Measurements from ENCODE around the gene EPHB3. TPM values are rescaled to one million over a fixed set of nuclear protein-coding genes. Genes with fewer than 3 reads are reported as not detected.

The EPHB3 gene
- total and polyA plus RNA-seq, 10 of the 15 experiments (the other 5 are each of a cell fraction or from before 2014, with no cell fraction given) = 0.09 TPM; not detected in 9

- H3K79me2 ChIP-seq (ENCODE audit: control insufficient read depth, insufficient read depth, low read length) = no peaks in the 10 kb centered on the region
- H3K9ac ChIP-seq (ENCODE audit: control insufficient read depth, insufficient read depth, low read length) = no peak overlapping the region
- in situ Hi-C loops (cut with MboI) = no loop called here
- no peak overlapping the region for H3K4me2 ChIP-seq (ENCODE audit: control insufficient read depth, insufficient read depth)
- POLR2A ChIA-PET = no interaction called here
- no peak for ATAC-seq
- no peaks in the 10 kb centered on the region for H4K20me1 ChIP-seq (ENCODE audit: control insufficient read depth, insufficient read depth)
- WGBS (ENCODE audit: insufficient coverage, insufficient replicate concordance, low lambda C conversion rate, missing lambda C conversion rate) = 22% methylated on average over 14 of the region's 14 CpGs
- SMC1A ChIA-PET (ENCODE audit: uncharacterized antibody, unreplicated experiment) = interaction anchor here (1.1 kb wide), 1 partner anchor 644 kb away, joined by 3 read pairs; no protein-coding TSS in a partner anchor
- CTCF ChIA-PET = interaction anchor here (1.9 to 4.9 kb wide), 3 partner anchors 8 to 167 kb away, joined by 5 to 31 read pairs (median 23); no protein-coding TSS in a partner anchor
- no peaks in the 10 kb centered on the region for H3K9me3 ChIP-seq (replicated peaks; ENCODE audit: control insufficient read depth, insufficient read depth, low read length)
- no peaks in the 10 kb centered on the region for H3K4me1 ChIP-seq (ENCODE audit: control insufficient read depth, insufficient read depth, low read length)
- H3K4me3 ChIP-seq = no peak overlapping the region
- no peaks in the 10 kb centered on the region for H3K36me3 ChIP-seq (ENCODE audit: control insufficient read depth in 2 of 2, insufficient read depth in 2 of 2, low read length in 1 of 2)
- FAIRE-seq = no peak
- H3K27me3 ChIP-seq (replicated peaks in 1 of 2; ENCODE audit: control insufficient read depth in 2 of 2, insufficient read depth in 2 of 2, low read length in 1 of 2) = peaks cover 0 to 1% of the 10 kb centered on the region in 2 experiments; a peak in 2 of 4 replicates
- BruUV-seq (replicated peaks) = no TSS peak
- no peak for TF ChIP-seq STAT3 (IDR thresholded peaks at IDR 0.05; ENCODE audit: low read depth, low read length)
- no peak for TF ChIP-seq RB1 (IDR thresholded peaks at IDR 0.05; ENCODE audit: borderline replicate concordance)
- no peak for TF ChIP-seq RAD21 (IDR thresholded peaks at IDR 0.05; ENCODE audit: insufficient read depth, low read depth, low read length)
- TF ChIP-seq IRF5 (IDR thresholded peaks at IDR 0.05; ENCODE audit: borderline replicate concordance) = no peak
- TF ChIP-seq NR2C1 (IDR thresholded peaks at IDR 0.05) = no peak
- no peak for TF ChIP-seq FOXK2 (IDR thresholded peaks at IDR 0.05)
- TF ChIP-seq POLR2AphosphoS5 (IDR thresholded peaks at IDR 0.05; ENCODE audit: low read length) = no peak
- no peak for TF ChIP-seq TARDBP (IDR thresholded peaks at IDR 0.05; ENCODE audit: borderline replicate concordance)
- no peak for TF ChIP-seq YY1 (IDR thresholded peaks at IDR 0.05; ENCODE audit: low read depth, low read length)
- no peak for TF ChIP-seq CTCF (IDR thresholded peaks at IDR 0.05 in 2 of 3, conservative IDR thresholded peaks at IDR 0.05 in 1 of 3; ENCODE audit: control insufficient read depth in 2 of 3, extremely low read depth in 1 of 3, insufficient read depth in 1 of 3, low read depth in 3 of 3, low read length in 3 of 3)
- TF ChIP-seq ZNF592 (IDR thresholded peaks at IDR 0.05) = no peak
- no peak for TF ChIP-seq NFIC (IDR thresholded peaks at IDR 0.05; ENCODE audit: low read depth, low read length)
- no peak for TF ChIP-seq KDM1A (IDR thresholded peaks at IDR 0.05; ENCODE audit: borderline replicate concordance)
- no peak overlapping the region for H3K27ac ChIP-seq (ENCODE audit: control insufficient read depth, insufficient read depth)
- intact Hi-C loops (cut with micrococcal nuclease; ENCODE audit: unreplicated experiment) = no loop called here
- RAD21 ChIA-PET (ENCODE audit: unreplicated experiment) = interaction anchor here (1.0 kb wide), 1 partner anchor 168 kb away, joined by 3 read pairs; no protein-coding TSS in a partner anchor
- DNase-seq (ENCODE audit: low read depth, low spot score) = no peak
- no peak overlapping the region for H2AFZ ChIP-seq (ENCODE audit: control insufficient read depth, low read depth, low read length)
These were observed 22.7 kb upstream of the EPHB3 start for GRCh38 chr3:184538666-184539431.

Data from GM12878 (cell line).